GM21529 (cell line): Measurements from ENCODE around the gene DYNLL2.
A peak's percentile ranks its signal among the peaks of the same experiment; 100 is the strongest.
"Not testable (repeated sequence)": the region's sequence is repeated elsewhere in the genome, so short reads cannot be mapped to it uniquely, and the experiment has no call there.

Experiments
- ATAC-seq: cut with Tn5 transposase; IDR thresholded peaks from one replicate; pipeline ENCODE4 v1.9.1; 2021; ENCODE audit not compliant: unreplicated experiment

DYNLL2 gene

GRCh38 chr17:58072862-58073261, 10.4 kb upstream of the DYNLL2 start:
- ATAC-seq, result no peak

- ATAC-seq, result not testable (repeated sequence)
Observed at GRCh38 chr17:58073266-58073665, 10.0 kb upstream of the DYNLL2 start.

- ATAC-seq, result not testable (repeated sequence)
Observed at GRCh38 chr17:58074406-58074805, 8.8 kb upstream of the DYNLL2 start.

GRCh38 chr17:58079300-58080033, 3.8 kb upstream of the DYNLL2 start:
- no peak for ATAC-seq

GRCh38 chr17:58081646-58082340, 1.4 kb upstream of the DYNLL2 start:
- no peak for ATAC-seq

GRCh38 chr17:58082341-58082869, 814 bp upstream of the DYNLL2 start:
- no peak for ATAC-seq

- ATAC-seq, result peak; percentile 46
Observed at GRCh38 chr17:58083491-58084316, 485 bp downstream of the DYNLL2 start.

- no peak for ATAC-seq
Observed at GRCh38 chr17:58084317-58084981, 1.2 kb downstream of the DYNLL2 start.

DNA sequence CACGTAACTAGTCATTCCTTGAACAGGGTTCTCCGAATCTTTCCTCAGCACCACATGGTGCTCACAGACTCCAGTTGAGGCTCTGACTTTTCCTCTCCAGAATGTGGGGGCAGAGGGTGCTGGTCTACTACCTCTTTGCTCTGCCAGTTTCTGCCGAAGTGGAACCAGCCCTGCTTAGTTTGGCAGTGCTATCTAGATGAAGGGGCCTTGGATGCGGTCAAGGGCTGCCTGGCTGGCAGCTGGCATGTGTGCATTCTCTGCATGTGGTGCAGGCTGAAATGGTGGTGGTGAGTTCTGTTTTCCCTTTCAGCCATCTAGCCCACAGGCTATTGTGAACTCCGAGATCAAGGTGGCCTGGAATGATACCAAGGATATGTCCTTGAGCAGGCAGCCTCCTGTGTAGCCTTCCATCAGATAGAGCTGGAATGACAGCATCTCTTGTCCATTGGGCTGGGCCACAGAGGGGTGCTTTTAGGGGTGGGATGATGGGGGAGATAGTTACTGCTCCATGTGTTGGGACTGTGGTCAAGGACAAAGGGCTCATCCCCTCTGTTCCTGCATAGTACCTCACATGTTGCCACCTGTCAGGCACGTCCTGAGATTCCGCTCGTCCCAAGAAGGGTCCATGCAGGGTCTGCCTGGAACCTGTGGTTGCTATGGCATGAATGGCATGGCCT, 2.0 kb downstream of the DYNLL2 start:
- no peak for ATAC-seq

DNA sequence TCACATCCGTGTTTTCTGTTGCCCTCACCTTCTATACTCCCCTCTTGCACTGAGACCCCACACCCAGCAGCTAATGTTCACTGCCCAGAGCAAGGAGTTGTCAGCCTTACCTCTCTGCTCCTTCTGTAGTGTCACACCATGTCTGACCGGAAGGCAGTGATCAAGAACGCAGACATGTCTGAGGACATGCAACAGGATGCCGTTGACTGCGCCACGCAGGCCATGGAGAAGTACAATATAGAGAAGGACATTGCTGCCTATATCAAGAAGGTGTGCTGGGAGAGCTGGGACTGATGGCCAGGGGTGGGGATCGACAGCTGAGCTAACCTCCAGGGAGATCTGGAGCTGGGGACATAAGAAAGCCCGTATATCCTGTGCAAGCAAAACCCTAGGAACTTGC, 3.7 kb downstream of the DYNLL2 start:
- ATAC-seq, result no peak

- ATAC-seq, result no peak
Observed at GRCh38 chr17:58088624-58089023, 5.4 kb downstream of the DYNLL2 start.

GRCh38 chr17:58089111-58089510, 5.9 kb downstream of the DYNLL2 start:
- ATAC-seq, result no peak

DNA sequence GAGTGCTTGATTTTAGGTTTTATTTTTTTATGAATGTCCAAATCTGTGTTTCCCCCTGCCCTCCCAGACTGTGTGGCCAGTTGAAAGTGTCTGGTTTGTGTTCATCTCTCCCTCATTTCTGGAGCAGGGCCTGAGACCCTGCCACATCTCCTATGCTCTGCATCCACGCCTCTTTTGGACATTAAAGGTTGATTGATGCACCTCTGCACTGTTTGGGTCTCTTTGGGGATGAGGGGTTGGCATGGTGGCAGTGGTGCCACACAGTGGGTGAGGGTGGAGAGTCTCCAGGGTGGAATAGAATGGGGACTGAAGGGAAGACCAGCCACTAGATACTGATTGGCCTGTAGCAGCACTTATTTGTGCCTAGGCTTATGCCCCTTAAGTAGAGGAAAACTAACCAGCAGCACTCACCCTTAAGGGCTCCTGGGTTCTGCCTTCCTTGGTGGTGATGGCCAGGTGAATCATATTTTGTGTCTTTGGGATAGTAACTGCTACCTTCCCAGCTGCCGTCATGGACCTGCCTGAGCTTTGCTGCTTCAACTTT, 7.9 kb downstream of the DYNLL2 start:
- ATAC-seq, result no peak

- no peak for ATAC-seq
Observed at GRCh38 chr17:58092101-58092796, 9.0 kb downstream of the DYNLL2 start.

DNA sequence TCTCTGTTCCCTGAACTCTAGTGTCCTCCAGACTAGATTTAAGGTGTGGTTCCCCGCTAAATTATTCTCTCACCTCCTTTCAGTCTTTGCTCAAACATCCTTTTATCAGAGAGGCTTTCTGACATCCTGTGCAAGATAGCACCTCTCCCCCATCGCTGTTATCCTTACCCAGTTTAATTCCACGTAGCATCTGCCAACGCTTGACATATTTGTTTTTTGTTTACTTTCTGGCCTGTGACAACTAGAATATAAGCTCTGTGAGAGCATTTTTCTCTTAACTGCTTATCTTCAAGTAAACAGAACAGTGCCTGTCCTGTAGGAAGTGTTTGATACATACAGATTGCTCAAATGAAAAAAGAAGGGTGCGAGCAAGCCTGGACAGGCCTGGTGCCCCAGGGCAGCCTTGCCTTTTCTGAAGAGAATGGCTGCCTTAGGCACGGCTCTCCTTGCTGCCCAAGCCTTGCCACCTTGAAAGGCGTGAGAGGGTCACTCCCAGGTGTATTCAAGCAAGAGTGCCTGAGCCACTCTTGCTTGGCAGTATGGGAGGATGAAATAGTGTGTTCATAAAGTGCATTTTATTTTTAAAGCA, 9.7 kb downstream of the DYNLL2 start:
- no peak for ATAC-seq

DNA sequence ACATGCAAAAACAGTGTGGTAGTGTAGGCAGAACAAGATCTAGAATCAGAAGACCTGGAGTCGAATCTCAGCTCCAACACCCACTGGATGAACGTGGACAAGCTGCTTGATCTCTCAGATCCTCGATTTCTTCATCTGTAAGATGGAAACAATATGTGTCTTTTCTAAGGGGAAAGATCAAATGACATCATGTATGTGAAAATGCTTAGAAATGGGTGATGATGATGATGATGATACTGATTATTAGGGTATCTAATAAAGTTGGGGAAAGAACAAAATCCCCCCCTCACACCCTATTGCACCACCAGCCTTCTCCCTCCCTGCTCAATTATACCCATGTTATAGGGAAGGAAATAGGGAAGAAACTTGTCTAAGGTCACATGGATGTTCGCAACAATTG, 10.9 kb downstream of the DYNLL2 start:
- no peak for ATAC-seq

GRCh38 chr17:58096892-58097291, 13.7 kb downstream of the DYNLL2 start:
- no peak for ATAC-seq

DNA sequence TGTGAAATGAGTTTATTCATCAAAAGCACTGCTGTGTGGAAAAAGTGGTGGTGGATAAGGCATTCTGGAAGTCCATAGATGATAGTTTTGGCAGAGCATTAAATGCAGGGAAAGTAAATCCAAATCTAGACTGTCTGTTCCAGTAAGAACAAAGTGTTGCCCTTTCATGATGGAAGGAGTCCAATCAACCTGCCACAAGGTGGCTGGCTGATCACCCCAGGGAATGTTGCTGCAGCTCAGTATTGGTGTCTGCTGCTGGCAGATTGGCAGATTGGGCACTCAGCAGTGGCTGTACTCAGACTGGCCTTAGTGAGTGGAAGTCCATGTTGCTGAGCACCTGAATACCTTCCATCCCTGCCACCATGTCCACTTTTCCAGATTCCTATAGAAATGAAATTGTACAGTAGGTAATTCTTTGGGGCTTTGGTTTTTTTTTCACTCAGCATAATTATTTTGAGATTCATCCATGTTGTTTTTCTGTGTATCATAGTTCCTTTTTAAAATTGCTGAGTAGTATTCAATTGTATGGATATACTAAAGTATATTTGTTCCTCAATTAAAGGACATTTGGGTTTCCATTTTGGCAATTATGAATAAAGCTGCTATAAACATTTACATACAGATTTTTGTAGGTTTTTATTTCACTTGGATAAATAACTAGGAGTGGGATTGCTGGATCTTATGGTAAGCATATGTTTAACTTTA, 14.3 kb downstream of the DYNLL2 start:
- no peak for ATAC-seq

DNA sequence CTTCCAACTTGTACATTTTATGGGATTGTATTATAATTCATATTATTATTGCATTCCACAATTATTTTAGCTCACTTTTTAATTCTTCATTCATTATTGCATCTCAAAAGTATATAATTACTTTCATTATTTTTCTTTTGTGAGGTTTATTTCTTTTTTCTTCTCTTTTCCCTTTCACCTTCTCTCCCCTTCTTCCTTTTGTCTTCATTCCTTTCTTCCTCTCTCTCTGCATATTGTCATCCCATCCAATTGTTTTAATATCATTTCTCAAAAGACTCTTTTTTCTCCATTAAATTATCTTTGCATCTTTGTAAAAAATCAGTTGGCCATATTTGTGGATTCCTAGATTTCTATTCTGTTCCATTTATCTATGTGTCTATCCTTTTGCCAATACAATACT, 17.3 kb downstream of the DYNLL2 start:
- ATAC-seq, result no peak
